ENCODE results near the gene ABCC4.
"Not testable (repeated sequence)": the region's sequence is repeated elsewhere in the genome, so short reads cannot be mapped to it uniquely, and the experiment has no call there.

ABCC4 gene

DNA sequence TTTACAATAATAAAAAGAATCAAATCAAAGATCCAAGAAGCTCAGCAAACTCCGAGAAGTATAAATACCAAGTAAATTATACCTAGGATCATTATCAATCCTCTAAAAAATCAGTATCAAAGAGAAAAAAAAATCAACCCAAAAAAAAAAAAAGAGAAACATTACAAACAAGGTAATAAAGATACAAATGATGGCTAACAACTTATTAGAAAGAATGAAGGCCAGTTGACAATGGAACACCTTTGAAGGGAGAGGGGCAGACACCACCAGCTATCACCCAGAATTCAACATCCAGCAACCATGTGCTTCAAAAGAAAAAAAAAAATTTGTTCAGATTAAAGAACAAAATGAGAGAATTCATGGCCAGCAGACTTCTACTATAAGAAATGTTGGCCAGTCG, 77.2 kb downstream of the ABCC4 start:
- DNase-seq = no peak

DNA sequence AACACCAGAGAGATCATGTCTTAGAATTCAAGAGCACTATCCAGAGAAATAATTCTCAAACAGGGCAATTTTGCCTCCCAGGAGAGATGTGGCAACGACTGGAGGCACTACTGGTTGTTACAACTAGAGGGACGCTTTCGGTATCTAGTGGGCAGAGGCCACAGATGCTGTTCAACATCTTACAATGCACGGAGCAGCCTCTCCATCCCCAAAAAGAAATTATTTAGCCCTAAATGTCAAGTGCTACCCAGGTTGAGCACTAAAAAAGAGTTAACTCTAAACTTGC, 78.6 kb downstream of the ABCC4 start:
- no peak for DNase-seq

DNA sequence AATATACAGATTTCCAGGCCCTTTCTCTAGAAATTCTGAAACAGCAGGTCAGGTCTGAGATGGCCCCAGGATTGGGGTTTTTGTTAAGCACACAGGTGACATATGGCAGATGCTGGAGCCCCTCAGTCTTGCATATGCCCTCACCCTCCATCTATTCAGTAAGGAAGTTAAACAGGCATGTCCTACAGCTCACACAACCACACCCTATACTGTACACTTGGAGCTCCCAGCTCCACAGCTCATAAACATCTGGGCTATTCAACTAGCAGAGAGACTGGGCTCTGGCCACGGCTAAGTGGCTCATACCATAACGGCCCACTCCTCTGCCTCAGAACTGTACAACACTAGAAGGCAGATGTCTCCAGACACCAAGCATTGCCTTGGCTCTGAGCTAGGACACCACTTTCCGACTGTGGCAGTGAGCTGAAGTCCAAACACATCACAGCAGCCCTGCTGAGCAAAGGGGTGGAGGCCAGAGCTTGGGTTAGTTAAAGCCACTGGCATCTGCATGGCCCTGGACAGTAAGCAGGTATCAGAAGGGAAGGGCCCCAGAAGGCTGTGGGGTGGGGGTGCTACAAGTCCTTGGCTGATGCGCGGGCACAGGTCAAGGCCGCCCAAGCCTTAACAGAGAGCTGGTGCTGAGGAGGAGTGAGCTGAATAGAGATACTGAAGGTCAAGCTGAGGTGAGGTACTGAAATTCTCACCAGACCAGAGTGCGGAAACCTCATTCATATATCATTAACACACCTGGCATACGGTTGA, 79.1 kb downstream of the ABCC4 start:
- DNase-seq = no peak

- no peak for DNase-seq
Observed at GRCh38 chr13:95220611-95221010, 80.6 kb downstream of the ABCC4 start.

DNA sequence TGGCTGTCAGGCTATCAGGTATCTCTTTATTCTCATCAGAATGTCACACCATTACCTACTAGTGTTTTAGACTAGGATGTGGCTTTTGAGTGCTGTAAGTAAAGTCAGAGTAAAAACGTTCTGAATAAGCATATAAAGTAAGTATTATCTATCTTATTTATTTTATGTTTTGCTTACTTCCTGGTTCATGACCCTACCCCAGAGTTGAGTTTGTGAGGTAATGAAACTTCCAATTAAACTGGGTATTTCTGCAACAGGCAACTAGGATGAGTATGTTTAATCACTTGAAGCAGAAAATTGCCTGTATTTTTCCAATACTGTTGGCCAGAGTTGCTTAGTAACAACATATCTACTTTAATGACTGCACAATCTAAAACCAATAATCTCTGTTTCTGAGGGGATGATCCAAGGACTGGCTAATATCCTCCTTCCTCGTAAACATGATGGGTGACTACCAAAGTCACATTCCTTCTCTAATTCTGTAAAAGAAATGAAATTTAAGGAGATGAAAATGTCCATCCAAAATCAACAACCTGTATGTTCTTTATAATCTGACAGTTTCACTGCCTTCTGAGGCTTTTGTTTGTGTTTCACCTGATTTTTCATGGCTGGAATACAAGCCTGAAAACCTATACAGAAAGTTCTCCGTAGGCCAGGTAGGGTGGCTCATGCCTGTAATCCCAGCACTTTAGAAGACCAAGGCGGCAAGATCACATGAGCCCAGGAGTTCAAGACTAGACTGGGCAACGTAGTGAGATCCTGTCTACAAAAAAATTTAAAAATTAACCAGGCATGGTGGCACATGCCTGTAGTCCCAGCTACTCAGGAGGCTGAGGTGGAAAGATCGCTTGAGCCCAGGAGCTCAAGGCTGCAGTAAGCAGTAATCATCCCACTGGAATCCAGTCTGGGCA, 83.1 kb downstream of the ABCC4 start:
- DNase-seq = no peak

DNA sequence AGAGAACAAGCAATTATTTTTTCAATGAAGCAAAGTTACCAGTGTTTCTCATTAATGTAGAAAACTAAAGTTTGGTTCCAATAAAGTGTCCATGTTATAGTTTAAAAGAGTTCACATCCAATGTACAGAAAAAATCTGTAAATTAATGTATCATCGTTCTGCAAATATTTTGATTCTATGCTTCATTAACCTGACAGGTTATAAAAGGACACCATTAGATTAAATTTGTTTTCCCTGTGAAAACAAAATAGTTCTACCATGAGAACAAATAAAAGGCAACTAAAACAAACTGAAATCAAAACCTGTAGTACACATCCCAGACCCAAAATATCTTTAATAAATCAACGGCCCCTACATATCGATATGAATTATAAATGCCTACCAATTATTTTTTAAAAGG, 85.1 kb downstream of the ABCC4 start:
- DNase-seq = no peak

DNA sequence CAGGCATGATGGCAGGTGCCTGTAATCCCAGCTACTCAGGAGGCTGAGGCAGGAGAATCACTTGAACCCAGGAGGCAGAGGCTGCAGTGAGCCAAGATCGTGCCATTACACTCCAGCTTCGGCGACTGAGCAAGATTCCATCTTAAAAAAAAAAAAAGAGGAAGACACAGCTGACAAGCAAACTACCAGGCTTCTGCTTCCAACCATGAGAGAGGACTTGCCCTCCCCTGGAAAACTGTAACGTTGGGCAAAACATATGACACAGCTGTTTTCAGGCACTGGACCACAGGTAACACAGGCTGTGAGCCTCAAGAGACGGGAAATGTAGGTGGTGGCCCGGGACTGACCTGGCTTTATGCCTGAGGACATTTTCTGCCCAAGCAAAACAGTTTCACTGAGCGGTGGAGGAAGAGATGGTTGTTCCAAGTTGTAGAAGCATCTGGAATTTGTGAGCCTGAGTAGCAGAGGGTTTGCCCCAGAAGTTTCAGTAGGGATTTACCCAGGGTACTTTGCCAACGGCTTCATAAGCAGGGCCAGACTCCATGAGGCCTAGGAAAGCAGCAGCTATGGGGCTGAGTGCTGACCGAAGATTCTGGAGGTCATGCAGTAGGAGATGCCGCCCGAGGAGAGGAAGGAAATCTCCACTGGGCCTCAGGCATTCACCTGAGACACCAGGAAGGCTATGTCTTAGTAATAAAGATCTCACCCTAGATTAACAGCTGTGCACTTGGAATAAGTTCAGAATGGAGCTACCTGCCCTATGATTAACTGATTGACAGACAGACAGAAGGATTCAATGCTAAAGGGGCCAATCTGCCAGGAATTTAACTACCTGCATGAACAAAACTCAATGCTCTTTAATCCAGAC, 88.0 kb downstream of the ABCC4 start:
- DNase-seq = no peak

- no peak for DNase-seq
Observed at GRCh38 chr13:95209109-95209508, 92.1 kb downstream of the ABCC4 start.

DNA sequence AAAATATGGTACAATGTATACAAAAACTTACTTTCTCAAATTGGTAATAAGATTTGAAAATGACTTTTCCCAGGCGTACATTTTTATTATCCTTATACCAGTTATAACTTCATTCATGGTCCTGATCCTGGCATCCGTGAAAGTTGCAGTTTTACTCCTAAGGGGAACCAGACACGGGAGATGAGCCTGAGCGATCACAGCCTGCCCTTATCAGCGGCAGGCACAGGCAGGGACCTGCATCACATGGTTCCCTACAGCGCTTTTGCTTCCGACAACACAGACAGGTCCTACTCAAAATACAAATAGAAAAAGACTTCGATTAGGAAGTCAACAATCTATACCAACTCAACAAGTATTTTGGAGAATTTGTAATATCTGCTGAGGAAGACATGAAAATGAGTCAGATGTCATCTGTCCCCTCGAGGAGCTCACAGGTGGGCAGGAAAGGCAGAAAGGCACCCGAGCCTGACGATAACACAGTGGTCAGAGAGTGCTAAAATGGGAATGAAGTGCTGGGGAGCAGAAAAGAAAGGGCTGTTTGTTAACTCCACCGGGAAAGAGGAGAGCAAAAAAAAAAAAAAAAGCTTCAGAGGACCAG, 93.4 kb downstream of the ABCC4 start:
- DNase-seq = no peak

- no peak for DNase-seq
Observed at GRCh38 chr13:95206116-95206515, 95.1 kb downstream of the ABCC4 start.

GRCh38 chr13:95204231-95204765, 97.0 kb downstream of the ABCC4 start:
- no peak for DNase-seq

DNA sequence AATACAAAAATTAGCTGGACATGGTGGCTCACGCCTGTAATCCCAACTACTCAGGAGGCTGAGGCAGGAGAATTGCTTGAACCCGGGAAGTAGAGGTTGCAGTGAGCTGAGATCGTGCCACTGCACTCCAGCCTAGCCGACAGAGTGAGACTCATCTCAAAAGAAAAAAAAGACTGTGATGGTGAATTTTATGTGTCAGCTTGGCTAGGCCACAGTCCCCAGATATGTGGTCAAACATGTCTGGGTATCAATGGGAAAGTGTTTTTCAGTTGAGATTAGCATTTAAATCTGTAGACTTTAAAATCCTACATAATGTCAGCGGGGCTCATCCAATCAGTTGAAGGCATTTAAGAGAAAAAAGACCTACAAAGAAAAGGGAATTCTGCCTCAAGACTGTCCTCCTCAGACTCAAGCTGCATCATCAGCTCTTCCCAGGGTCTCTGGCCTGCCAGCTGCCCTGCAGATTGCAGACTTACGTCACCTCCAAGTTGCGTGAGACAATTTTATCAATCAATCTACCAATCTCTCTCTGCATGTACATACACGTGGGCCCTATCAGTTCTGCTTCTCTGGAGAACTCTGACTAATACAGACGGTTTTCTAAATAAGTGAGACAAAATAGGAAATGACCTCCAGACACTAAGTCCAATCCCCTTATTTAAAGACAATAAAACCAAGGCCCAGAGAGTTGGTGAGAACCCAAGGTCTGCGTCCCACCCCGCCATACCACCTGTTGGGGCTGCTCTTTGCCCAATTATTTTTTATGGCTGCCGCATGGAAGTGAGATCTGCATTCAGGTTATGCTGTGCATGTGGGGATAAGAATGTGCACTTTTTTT, 99.2 kb downstream of the ABCC4 start:
- DNase-seq = no peak

GRCh38 chr13:95200386-95200957, 100.8 kb downstream of the ABCC4 start:
- DNase-seq = not testable (repeated sequence)

- no peak for DNase-seq
Observed at GRCh38 chr13:95199896-95200295, 101.4 kb downstream of the ABCC4 start.

DNA sequence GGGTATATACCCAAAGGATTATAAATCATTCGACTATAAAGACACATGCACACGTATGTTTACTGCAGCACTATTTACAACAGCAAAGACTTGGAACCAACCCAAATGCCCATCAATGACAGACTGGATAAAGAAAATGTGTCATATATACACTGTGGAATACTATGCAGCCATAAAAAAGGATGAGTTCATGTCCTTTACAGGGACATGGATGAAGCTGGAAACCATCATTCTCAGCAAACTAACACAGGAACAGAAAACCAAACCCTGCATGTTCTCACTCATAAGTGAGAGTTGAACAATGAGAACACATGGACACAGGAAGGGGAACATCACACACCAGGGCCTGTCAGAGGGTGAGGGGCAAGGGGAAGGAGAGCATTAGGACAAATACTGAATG, 102.6 kb downstream of the ABCC4 start:
- not testable (repeated sequence) for DNase-seq

DNA sequence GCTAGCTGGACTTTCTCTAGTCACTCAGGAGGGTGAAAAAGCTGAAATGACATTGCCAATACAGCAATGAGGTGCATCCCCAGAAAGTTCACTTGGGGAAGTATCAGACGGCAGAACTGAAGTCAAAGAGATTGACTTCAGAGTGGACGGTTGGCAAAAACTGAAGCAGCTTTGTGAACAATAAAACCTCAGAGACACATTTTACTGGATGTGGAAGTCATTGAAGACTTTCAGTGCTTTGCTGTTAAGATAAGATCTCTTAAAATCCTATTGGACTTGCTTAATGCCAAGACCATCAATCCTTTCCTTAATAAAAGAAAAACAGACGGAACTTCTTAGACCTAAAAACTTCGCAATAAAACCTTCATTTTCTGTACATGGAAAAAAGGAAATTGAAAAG, 103.7 kb downstream of the ABCC4 start:
- DNase-seq = no peak

DNA sequence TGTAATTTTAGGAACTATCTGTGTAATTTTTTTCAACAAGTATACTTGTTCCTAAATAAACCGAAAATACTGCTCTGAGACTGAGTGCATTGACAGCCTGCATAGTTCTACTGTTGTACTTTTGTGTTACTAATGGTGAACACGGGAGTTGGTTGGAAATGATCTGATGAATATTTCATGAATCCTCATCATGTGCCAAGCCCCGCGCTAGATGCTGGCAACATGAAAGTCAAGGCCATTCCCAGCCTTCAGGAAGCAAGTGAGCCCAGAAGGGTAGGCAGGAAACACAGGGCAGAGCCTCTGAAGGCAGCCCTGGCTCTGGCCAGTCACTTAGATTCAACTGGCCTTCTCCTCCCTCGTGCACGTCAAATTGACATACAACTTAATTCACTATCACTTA, 106.1 kb downstream of the ABCC4 start:
- no peak for DNase-seq

GRCh38 chr13:95193509-95194230, 107.6 kb downstream of the ABCC4 start:
- no peak for DNase-seq

DNA sequence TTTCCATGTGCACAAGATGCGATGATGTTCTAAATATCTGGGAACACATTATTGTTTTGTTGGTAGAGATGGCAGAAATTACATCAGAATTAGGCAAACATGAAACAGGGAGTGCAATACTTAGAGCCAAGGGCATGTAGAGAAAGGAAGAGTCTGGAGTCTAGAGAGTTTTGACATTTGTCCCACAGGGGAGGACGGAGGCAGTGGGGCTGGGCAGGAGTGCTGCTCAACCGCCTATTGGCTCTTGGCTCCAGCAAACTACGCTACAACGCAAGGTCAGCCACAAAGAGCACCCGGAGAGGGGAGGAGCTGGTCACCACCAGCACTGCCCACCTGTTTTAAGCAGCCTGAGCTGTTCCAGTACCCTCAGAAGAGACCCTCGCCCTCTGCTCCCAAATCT, 108.3 kb downstream of the ABCC4 start:
- no peak for DNase-seq

DNA sequence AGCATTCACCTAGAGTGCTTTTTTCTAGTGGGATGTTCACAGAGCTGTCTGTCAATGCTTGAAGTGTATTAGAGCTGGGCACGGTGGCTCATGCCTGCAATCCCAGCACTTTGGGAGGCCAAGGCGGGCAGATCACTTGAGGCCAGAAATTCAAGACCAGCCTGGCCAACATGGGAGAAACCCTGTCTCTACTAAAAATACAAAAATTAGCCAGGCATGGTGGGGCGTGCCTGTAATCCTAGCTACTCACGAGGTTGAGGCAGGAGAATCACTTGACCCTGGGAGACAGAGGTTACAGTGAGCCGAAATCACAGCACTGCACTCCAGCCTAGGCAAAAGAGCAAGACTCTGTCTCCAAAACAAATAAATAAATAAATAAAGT, 108.7 kb downstream of the ABCC4 start:
- DNase-seq = not testable (repeated sequence)

All from DMS79 (cell line).